Cerebellar cortex (tissue), 1 donor: Measurements from ENCODE around the gene KCNQ1.

Experiments
- DNase-seq: peaks from one replicate; pipeline ENCODE4 v3.0.0-alpha.2; 2015; ENCODE audit warnings: low spot score

Gene KCNQ1

DNA sequence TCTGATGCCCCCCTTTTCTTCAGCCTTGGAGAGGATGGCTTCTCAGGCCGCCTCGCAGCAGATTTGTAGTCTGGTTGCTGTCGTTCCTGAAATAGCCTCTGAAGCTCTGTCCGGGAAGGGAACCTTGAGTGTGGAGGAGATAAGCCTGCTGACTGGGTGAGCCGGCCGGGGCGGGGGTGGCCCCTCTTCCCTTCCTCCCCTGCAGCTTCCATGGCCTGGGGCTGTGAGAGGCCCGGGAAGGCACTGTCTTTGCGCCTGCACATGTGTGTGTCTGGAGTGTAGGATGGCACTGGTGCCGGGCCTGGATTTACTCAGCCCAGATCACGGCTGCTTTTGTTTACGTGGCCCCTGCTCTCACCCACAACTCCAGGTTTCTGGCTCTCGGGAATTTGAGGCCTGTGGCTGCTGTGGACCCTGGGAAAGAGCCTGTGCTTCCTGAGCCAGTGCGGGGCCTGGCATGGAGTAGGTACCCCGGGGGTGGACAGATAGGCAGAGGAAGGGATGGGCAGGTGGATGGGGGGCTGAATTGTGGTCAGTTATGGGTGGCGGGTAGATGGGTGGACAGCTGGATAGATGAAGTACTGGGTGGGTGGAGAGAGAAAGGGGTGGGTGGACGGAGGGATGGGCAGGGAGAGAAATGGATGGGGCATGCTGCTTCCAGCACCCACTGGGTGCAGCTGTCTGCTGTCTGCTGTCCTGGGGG is 16.6 kb downstream of the KCNQ1 start:
- no peak for DNase-seq

DNA sequence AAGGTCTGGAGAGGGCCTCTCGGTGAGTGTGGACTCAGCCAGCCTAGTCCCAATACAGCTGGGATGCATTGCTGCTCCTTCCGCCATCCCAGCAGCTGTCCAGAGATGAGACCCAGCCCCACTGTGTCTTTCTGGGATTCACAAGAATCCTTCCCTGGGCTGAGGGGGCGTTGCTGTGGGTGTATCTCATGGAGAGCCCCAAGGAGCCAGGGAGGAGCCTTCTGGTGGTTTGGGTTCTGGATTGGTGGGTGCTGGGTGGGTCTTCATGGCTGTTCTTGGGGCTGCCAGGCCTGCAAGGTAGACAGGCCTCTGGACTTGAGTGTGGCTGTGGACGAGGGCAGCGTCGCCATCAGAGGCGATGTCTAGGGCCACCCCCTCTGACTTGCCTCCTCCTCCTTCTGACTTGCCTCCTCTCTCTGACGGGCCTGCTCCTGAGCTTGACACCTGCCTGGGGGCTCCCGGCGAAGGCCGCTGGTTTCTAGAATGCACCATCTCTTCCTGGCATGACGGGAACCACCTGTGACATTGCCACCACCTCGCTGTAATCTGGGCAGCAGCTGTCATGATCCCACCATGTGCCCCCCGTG is 17.2 kb downstream of the KCNQ1 start:
- no peak for DNase-seq

DNA sequence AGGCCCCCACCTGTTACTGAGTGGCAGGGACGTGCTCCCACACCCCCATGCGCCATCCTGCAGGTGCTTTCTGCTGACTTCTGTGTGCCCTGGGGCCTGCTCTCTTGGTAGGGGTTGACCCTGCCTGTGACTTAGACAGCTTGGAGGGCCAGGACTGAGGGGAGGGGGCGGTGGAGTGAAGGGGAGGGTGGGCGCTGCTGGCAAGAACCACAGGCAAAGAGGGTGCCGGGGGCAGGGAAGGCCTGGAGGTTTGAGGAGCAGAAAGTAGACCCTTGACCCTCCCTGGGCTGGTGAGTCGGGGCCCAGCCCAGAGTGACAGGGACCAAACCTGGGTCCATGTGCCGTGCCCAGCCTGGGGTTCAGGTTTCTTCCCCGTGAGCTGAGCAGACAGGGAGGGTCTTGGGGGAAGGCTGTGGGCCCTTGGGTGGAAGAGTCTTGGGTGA is 17.8 kb downstream of the KCNQ1 start:
- no peak for DNase-seq

DNA sequence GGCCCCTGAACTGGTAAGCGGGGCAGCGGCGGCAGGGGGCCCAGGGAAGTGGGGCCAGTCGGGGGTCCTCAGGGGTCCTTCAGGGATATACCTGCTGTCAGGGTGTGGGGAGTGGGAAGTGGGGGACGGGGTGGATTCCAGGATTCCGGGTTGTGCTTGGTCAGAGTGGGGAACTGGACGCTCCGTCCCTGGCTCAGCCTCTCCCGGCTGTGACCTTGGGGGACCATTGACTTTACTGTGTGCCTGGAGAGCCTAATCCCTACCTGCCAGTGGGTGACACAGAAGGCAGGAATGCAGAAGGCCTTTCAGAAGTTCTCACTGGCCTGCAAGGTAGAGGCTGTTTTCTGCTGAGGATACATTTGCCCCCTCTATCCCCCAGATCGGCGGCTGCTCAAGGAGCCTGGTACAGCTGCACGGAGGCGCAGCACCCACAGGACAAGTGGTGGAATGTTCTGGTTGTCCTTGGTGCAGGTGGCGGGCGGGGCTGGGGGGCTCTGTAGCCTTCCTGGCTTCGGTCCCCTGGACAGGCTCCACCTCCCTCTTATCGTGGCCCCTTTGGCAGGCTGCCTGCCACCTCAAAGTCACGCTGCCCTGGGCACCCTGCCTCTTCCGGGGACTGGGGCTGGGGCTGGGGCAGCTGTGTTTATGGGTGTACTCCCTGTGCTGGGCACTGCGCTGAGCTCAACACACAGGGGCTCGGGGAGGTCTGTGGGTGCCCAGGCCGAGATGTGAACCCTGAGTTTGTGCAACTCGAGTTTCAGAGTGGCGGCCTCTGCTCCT is 18.4 kb downstream of the KCNQ1 start:
- no peak for DNase-seq

DNA sequence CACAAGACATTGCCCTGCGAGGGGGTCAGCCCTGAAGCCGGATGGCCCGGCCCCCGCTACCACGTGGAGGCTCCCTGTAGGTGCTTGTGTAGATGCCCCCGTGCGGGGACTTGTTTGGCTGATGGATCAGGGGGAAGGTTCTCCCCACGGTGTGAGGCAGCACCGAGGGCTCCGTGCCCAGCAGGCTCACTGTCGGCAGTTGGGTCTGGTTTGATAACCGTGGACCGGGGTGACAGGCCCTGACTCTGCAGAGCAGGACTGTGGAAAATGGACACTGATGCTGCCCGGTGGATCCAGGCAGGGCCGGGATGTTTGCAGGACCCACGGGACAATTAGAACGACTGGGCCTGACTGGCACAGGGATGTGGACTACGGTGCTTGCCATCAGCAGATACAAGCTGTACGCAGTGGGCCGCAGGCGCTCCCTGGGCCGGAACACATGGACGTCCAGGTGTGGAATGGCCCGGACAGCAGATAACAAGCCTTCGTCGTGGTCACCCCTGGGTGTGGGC is 19.0 kb downstream of the KCNQ1 start:
- DNase-seq, result no peak

DNA sequence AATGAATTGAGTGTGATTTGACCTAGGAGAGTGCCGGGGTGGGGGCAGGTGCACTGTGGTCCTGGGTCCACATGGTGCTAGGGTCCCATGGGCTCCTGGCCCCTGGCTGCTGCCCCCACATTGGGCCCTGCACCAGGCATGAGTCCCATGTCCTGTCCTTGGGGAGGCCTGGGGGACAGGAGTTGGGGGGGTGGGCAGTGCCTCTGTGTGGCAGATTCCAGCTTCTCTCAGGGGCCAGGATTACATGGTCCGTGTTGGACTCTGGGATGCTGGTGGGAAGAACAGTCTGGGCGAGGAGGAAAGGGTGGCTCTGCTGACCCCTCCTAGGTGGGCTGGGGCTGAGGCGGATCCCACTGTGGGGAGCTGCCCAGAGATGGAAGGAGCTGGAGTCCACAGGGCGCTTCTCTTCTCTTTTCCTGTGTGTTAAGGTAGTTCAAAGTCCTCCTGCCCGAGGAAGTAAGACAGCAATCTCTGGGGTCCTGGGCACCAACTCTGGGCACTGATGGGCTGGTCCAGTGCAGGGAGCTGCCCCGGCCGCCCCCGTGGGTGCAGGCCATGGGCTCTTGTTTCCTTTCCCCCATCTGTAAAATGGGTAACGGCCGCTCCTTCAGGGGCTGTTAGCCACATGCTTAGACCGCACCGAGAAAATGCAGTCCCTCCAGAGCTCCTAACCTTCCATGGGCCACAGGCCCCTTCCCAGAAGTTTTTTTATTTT is 19.8 kb downstream of the KCNQ1 start:
- no peak for DNase-seq

DNA sequence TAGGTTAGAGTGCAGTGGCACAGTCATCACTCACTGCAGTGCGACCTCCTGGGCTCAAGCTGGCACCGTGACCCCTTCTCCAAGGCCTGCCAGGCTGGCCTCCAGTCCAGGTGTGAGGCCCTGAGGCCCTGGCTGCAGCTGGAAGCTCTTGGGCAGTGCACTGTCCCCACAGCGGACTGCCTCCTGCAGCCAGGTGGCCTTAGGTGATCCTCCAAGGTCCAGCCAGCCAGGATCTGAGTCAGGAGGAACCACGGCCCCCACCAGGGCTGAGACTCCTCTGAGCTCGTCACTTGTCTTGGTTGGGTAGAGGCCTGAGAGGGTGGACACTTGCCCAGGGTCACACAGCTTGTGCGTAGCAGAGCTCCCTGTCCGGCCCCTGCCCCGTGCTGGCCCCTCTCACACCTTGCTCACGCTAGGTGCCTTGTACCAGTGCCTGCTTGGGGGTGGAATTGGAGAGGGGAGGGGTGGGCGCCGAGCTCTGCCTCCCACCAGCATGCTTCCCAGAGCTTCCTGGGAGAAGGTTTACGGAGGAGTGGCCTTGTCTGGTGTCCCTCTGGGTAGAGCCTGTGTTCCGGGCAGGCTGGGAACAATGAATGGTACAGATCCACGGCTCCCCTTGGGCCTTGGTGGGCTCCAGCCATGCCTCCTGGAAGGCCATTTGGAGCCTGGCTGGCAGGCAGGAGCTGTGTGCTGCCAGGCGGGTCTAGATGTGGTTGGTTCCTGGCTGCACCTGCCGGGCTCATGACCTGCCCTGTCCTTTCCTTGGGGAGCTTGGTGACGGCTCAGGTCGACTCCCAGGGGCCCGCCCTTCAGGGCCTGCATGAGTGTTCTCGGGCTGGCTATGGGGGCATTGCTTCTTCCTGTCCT is 20.6 kb downstream of the KCNQ1 start:
- no peak for DNase-seq

DNA sequence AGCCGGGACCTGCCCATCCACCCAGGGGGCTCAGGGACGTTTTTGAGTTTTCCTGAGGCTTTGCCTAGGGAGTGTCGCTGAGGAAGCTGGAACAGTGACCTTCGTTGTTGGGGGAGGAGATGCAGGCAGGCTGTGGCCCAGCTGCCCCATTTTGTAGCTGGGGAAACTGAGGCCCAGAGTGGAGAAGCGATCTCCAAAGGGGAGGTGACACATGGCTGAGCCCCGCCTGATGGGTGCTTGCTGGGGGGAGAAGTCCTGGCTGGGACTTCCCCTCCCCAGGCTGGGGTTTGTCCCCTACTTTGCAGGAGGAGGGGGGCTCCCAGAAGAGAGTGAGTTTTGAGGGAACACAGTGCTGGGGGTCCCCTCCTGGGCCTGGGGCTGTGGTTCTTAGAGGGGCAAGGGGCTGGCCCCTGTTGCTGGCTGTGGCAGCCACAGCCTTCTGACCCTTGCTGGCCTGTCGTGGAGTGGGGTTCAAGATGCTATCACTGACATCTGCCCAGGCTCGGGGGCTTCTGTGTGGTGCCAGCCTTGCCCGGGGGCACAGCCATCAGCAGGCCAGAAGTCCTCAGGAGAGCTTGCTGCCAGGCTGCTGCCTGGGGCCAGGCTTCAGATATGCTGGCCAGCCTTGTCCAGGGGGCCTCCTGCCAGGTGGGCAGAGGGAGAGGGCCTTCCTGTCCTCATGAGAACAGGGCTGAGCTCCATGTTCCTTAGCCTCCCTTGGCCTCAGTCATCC is 21.4 kb downstream of the KCNQ1 start:
- no peak for DNase-seq

DNA sequence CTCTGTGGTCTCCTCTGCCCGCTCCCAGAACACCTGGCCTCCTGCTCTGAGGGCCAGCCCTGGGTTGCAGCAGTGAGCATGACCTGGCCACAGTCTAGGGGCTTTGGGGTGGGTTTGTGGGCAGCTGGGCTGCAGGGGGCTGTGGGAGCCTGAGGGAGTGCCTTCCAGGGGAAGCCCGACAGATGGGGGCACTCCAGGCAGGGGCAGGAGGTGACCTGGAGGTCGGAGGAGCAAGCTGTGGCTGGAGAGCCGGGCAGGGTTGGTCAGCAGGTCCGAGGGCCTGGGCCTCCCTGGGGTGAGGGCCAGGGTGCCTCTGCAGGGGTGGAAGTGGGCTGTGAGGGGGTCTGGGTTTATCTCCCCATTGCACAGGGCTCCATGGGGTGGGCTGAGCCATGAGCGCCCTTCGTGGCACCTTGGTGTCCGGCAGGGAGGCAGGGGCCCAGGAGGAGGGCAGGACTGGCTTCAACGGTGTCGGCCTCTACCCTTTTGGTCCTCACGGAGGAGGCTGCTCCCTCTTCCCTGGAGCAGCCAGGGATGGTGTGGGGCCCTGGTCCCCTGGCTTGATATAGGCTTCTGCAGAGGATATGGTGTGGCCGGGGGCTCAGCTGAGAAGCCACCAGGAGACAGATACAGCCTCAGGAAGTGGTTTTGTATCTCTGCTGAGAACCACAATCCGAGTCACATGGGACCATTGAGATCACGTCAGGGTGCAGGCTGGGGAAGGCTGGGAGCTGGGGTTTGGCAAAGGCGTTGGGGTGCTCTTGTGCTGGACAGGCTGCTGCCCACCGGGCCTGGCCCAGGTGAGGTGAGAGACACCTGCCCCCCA is 22.3 kb downstream of the KCNQ1 start:
- DNase-seq, result no peak

DNA sequence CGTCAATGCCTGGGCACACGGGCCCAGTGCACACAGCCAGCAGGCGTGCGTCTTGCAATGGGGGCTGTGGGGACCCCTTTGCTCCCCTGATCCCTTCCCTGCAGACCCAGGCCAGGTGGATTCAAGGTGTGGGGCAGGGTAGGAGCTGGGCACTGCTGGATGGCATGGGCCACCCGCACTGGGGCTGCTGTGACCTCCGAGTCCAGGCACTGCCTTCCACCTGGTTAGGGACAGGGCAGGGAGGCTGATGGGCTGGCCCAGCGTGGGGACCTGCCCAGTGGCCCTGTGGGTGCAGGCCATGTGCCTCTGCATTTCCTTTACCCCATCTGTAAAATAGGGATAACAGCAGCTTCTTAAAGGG is 22.9 kb downstream of the KCNQ1 start:
- DNase-seq, result no peak

DNA sequence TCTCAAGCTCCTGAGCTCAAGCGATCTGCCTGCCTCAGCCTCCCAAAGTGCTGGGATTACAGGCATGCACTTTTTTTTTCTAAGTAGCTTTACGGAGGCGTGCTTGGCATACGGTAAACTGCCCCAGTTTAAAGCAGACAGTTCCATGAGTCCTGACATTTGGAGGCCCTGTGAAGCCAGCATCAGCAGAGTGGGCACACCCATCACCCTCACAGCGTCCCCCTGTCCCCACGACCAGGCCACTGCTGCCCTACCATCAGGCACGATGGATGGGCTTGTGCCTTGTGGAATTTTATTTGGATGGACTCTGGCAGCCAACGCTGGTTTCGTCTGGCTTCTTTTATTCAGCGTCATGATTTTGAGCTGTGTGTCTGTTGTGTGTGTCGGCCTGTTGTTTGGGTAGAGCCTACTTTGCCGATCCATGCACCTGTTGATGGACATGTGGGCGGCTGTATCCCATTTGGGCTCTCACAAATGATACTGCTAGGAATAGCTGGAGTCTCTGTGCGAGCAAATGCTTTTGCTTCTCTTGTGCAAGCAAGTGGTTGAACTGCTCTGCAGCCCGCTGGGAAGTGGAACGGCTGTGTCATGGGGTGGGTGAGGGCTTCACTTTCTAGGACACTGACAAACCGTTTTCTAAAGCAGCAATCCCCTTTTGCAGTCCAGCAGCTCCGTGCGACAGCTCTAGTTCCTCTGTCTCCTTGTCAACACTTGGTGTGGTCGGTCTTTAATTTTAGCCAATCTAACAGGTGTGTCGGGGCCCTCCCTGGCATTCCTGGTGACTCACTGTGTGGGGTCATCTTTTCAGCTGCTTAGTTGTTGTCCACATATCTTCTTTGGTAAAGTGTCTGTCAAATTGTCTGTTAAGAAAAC is 23.8 kb downstream of the KCNQ1 start:
- DNase-seq, result no peak

DNA sequence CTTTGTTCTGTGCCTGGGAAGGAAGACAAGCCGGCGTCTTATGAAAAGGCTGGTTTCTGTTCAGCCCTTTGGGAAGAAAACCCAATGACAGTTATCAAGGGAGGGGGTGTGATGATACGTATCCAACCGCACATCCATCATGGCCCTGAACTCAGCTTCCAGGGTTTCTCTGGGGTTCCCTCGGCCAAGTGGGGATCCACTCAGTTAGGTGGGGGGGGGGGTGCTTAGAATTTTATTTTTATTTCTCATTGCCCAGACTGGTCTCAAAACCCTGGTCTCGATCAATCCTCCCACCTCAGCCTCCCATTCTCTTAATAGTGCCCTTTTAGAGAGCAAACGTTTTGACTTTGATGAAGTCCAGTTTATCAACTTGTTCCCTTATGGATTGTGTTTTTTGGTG is 25.7 kb downstream of the KCNQ1 start:
- no peak for DNase-seq

DNA sequence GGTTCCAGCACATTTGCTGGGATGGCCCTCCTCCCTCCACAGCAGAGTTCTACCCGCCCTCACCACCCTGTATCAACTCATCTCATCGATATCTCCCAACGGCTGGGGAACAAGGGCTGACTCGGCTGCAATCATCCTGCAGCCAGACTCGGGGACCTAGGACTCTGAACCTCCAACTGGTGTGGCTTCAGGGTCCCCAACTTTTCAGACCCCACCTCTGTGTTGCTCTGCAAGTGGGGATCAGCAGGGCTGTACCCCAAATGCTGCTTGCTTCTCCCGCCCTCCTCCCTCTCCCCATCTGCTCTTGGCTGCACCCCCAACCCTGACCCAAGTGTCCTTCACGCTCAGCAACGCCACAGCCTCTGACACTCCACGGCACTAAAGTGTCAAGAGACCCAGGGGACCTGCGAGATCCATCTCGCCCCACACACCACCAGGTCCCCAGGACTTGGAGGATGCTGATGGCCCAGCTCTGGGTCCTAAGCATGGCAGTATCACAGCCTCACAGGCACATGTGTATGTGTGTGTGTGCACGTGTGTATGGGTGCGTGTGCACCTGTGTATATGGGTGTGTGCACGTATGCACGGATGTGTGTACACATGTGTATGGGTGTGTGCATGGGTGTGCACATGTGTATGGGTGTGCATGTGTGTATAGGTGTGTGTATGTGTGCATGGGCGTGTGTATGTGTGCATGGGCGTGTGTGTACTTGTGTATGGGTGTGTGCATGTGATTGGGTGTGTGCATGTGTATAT is 26.4 kb downstream of the KCNQ1 start:
- no peak for DNase-seq

DNA sequence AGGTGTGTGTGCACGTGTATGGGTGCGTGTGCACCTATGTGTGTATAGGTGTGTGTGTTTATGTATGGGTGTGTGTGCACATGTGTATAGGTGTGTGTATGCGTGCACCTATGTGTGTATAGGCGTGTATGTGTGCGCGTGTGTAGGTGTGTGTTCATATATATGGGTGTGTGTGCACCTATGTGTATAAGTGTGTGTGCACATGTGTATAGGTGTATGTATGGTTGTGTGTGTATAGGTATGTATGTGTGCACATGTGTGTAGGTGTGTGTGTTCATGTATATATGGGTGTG is 26.9 kb downstream of the KCNQ1 start:
- DNase-seq, result no peak

DNA sequence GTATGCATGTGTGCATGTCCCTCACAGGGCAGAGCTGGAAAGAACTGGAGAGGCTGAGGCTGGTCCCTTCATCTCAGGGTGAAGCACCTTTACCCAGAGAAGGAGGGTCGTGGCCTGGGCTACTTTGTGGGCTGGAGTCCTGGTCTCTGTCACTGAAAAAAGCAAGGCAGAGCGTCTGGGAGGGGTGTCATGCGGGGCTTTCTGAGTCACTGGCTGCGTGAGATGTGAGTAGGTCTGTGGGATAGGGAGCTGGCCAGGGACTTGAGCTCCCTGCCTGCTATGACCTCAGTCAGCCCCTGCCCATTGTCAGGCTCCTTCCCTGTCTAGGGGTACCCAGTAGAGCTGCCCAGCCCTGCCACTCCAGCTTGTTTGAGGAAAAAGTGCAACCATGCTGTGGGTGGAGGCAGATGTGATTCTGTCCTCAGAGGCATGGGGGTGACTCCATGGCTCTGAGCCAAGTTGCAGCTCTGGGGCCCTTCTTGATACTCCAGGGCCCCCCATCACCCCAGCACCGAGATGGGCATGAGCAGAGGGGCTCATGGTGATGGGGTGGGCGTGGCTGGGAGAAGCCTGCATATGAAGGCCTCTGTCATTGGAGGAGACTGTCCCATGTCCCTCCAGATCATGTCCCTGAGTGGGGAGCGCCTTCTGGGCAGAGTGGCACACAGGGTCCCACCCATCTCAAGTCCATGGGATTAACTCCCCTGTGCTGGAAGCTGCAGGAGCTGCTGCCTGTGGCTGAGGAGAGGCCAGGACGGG is 27.8 kb downstream of the KCNQ1 start:
- no peak for DNase-seq

DNA sequence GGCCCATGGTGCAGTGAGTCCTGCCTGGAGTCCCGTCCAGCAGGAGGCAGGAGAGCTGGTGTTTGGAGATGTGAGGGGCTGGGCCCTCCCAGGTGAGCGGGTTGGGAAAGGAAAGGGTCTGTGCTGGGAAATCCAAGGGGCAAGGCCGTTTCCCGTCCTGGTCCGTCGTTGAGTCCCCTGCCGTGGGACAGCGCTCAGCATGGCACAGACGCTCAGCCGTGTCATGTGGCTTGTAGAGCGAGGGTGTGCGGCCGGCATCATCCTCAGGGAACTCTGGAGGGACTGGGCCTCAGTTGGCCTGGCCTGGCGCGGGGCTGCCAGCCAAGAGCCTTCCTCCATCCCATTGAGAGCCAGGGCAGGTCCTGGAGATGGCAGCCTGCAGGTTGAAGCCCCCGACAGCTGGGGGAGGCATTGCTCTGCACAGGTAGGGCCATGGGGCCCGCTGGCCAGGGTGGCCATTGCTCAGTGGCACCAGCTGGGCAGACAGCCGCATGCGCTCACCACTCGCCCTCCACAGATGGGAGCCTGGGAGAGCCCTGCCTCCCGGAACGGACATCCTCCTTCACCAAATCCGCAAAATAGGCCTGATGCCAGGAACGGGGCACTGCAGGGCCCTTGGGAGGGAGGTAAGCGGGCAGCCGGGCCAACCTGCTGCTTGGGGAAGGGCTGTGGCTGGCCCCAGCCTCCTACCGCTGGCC is 28.7 kb downstream of the KCNQ1 start:
- no peak for DNase-seq
